Islet precursor cell (in vitro differentiated cells): ENCODE measurements around the gene HMGCR.

Experiments
- DNase-seq: peaks from one replicate; pipeline ENCODE4 v3.0.0-alpha.2; 2018

The HMGCR gene

DNA sequence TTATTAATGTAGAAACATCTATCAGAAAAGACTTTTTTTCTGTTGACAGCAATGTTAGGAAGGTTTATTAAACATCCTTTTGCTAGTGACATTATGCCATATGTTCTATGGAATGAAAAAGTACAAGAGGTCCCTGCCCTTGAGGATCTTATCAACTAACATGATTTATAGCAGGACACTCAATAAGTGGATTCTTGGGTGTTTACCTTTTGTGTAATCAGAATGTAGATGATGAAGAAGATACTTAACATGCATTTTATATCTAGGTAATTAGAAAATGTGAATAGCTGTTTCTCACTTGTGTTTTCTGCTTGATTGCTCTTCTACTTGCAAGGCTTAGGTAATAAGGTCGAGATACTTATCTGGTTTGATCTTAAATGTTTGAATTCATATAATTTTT, 4.9 kb downstream of the HMGCR start:
- no peak for DNase-seq

GRCh38 chr5:75342836-75343235, 5.8 kb downstream of the HMGCR start:
- DNase-seq: no peak

- no peak for DNase-seq
These were observed 11.2 kb downstream of the HMGCR start for GRCh38 chr5:75348241-75348640.

GRCh38 chr5:75349663-75350062, 12.6 kb downstream of the HMGCR start:
- DNase-seq: no peak

GRCh38 chr5:75351139-75351926, 14.3 kb downstream of the HMGCR start:
- no peak for DNase-seq

- DNase-seq: no peak
These were observed 18.2 kb downstream of the HMGCR start for GRCh38 chr5:75355236-75355635.

DNA sequence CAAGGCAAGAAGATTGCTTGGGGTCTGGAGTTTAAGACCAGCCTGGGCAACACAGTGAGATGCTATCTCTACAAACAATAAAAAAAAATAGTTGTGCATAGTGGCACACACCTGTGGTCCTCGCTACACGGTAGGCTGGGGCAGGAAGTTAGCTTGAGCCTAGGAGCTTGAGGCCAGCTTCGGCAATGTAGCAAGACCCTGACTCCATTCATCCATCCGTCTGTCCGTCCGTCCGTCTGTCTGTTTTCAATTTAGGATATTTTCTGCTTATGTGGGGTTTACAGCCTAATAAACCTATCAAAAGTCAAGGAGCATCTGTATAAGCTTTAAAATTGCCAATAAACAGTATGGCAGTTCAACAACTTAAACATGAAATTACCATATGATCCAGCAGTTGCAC, 19.7 kb downstream of the HMGCR start:
- DNase-seq: no peak

- DNase-seq: no peak
These were observed 21.1 kb downstream of the HMGCR start for GRCh38 chr5:75358117-75358516.

- no peak for DNase-seq
These were observed 24.3 kb downstream of the HMGCR start for GRCh38 chr5:75361310-75361709.

- DNase-seq: no peak
These were observed 25.5 kb downstream of the HMGCR start for GRCh38 chr5:75362474-75362975.

GRCh38 chr5:75363111-75363510, 26.1 kb downstream of the HMGCR start:
- DNase-seq: no peak

DNA sequence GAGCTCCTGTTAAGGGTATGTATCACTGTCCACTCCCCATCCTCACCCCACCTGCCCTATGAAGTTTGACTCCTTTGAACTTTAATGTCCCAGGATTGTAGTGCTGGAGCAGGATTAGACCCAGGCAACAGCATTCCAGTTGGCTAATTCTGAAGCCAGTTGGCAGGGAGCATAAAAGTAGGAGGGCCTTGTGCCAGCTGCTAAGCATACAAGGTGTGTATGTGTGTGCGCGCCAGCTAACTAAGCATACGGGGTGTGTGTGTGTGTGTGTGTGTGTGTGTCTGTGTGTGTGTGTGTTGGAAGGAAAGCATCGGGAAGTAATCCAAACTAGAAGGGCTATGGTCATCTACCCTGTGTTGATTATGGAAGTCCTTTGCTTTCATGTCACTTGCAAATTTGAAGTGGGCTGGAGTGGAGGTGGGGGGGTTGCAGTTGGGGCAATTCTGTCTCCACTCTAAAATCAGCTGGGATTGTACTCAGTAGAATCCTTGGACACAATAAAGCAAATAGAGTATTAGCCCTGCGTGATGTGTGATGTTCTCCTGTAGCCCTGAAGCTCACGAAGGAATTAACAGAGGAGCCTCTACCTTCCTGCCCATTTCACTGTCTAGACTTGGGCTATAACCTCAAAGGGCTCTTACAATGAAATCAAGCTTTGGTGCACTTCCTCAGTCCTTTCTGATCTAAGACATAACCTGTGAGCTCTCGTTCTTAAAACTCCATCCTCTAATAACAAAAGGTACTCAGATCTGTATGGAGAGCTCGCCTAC, 26.9 kb downstream of the HMGCR start:
- no peak for DNase-seq

DNA sequence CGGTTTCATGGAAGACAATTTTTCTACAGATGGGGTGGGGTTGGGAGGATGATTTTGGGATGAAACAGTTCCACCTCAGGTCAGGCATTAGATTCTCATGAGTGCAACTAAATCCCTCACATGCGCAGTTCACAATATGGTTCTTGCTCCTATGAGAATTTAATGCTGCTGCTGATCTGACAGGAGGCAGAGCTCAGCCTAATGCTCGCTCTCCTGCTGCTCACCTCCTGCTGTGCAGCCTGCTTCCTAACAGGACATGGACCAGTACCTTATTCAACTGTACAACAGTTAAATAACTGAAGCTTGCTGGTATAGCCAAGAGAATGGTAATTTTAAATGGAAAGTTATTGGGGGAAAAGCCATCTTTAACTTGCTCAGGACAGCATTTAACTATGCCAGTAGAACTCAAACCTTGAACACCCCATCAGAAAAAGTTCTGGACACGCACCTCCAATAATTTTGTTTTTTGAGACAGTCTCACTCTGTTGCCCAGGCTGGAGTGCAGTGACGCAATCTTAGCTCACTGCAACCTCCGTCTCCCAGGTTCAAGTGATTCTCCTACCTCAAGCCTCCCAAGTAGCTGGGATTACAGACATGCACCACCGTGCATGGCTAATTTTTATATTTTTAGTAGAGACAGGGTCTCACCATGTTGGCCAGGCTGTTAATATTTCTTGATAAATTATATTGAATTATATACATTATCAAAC, 27.7 kb downstream of the HMGCR start:
- DNase-seq: no peak

GRCh38 chr5:75365740-75366139, 28.7 kb downstream of the HMGCR start:
- no peak for DNase-seq

GRCh38 chr5:75366787-75367186, 29.8 kb downstream of the HMGCR start:
- no peak for DNase-seq

DNA sequence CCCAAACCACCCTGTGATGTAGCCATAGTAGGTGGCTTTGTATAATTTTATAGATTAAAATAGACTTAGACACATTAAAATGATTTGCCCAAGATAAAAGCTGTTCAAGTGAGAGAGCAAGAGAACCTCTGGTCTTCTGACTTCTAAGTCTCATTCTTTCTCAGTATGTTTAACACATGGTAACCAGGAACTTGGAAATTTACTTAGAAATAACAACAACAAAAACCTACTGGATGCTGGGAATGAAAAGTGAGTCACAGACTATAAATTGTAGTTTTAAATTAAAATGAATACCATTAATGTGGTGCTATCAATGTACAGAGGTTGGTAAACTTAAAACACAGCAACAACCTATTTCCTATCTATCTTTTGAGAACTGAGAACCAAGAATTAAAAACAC, 30.4 kb downstream of the HMGCR start:
- no peak for DNase-seq

DNA sequence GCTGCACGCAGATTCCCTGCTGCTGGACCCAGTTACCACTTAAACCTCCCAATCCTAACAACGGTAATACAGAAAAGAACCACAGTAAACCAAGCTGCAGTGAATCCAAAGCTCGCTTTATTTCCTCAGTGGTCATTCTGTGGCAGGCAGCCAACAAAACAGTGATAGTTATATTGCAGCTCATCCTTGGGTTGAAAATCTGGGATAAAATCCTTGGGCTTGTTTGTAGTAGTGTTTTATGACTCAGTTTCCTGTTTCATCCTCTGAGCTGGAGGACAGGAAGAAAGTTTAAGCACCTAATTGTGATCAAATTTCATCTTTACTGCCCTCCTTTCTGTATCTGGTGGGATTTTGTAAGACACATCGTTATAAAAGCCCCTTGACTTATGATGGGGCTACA, 31.4 kb downstream of the HMGCR start:
- no peak for DNase-seq

GRCh38 chr5:75373862-75374261, 36.8 kb downstream of the HMGCR start:
- DNase-seq: no peak

DNA sequence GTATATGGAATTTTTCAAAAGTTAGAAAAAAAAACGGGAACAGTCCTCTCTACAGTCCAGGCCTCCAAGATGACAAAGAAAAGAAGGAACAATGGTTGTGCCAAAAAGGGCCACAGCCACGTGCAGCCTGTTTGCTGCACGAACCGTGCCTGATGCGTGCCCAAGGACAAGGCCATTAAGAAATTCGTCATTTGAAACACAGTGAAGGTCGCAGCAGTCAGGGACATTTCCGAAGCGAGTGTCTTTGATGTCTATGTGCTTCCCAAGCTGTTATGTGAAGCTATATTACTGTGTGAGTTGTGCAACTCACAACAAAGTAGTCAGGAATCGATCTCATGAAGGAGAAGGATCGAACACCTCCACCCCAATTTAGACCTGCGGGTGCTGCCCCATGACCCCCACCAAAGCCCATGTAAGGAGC, 37.4 kb downstream of the HMGCR start:
- no peak for DNase-seq

DNA sequence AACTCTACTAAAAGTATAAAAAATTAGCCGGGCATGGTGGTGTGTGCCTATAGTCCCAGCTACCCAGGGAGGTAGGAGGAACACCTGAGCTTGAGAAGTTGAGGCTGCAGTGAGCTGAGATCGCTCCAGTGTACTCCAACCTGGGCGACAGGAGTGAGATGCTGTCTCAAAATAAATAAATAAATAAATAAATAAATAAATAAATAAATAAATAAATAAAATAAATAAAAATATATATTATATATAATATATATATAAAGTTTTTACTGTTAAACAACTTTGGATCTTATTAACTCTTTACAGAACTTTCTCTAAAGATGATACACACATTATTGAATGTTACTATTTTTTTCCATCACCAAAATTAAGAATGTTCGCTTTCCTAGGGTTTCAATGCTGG, 38.4 kb downstream of the HMGCR start:
- DNase-seq: no peak

GRCh38 chr5:75380099-75380498, 43.1 kb downstream of the HMGCR start:
- no peak for DNase-seq

- DNase-seq: no peak
These were observed 44.4 kb downstream of the HMGCR start for GRCh38 chr5:75381456-75381855.

- no peak for DNase-seq
These were observed 47.2 kb downstream of the HMGCR start for GRCh38 chr5:75384218-75384617.

DNA sequence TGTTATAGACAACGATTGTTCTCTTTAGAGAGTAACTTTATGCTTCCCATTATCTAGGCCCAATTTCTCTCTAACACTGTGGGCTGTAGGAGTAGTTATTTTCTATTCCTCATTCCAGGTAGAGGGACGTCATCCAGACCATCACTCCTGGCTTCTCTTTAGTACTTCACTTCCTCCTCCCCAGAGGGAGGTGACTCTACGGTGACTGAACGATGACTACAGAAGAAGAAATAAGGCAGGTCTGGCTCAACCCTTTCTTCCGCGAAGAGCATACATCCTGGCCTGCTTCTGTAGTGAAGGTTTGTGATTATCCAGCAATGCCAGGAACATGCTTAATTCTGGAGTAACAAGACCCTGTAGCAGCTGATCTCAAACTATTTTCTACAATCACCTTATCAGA, 50.8 kb downstream of the HMGCR start:
- DNase-seq: no peak
